Effector memory CD8-positive, alpha-beta T cell (primary cell): ENCODE measurements around the gene EPB41L1.
A peak's percentile ranks its signal among the peaks of the same experiment; 100 is the strongest.

Experiments used
- ATAC-seq: fragments of 150-1000 bp; cut with Tn5 transposase; replicated peaks from 2 replicates; pipeline ENCODE4 v1.10.0; 2021; ENCODE audit warnings: mild to moderate bottlenecking, moderate library complexity
- DNase-seq, 3 experiments: peaks; one replicate each; pipeline ENCODE4 v3.0.0; 2021
- H3K27ac Mint-ChIP-seq, 2 donors: one replicate each; pipeline ENCODE4 v1.8.0; 2022; ENCODE audit warnings: mild to moderate bottlenecking in 2 of 2, mixed read lengths in 2 of 2, moderate library complexity in 2 of 2
- H3K27me3 Mint-ChIP-seq, 2 donors: one replicate each; pipeline ENCODE4 v1.8.0; 2022; ENCODE audit warnings: mixed read lengths in 2 of 2
- H3K36me3 Mint-ChIP-seq: one replicate; pipeline ENCODE4 v1.8.0; 2022; ENCODE audit warnings: mild to moderate bottlenecking, moderate library complexity, mixed read lengths; ENCODE audit not compliant: insufficient read depth
- H3K4me1 Mint-ChIP-seq, 2 donors: one replicate each; pipeline ENCODE4 v1.8.0; 2022; ENCODE audit warnings: low read depth in 2 of 2, mixed read lengths in 2 of 2
- H3K4me3 Mint-ChIP-seq, 2 donors: one replicate each; pipeline ENCODE4 v1.8.0; 2022; ENCODE audit warnings: mild to moderate bottlenecking in 2 of 2, mixed read lengths in 2 of 2, moderate library complexity in 2 of 2
- H3K9me3 Mint-ChIP-seq, 2 donors: one replicate each; pipeline ENCODE4 v1.8.0; 2022; ENCODE audit warnings: mixed read lengths in 2 of 2

The EPB41L1 gene

GRCh38 chr20:36117638-36118037 lies 36.9 kb upstream of the EPB41L1 start:
- H3K27ac Mint-ChIP-seq, result no peak overlapping the region
- H3K4me1 Mint-ChIP-seq, result no peaks in the 10 kb centered on the region
- H3K27me3 Mint-ChIP-seq, result peaks cover 27 to 70% of the 10 kb centered on the region in 2 donors
- ATAC-seq (no peak), DNase-seq (no peak)
- H3K4me3 Mint-ChIP-seq, result no peak overlapping the region
- H3K36me3 Mint-ChIP-seq, result no peaks in the 10 kb centered on the region
- no peaks in the 10 kb centered on the region for H3K9me3 Mint-ChIP-seq

- DNase-seq (no peak), ATAC-seq (no peak)
- no peak overlapping the region for H3K4me3 Mint-ChIP-seq
- no peaks in the 10 kb centered on the region for H3K4me1 Mint-ChIP-seq
- no peaks in the 10 kb centered on the region for H3K36me3 Mint-ChIP-seq
- no peak overlapping the region for H3K27ac Mint-ChIP-seq
- H3K9me3 Mint-ChIP-seq, result no peaks in the 10 kb centered on the region
- peaks cover 20 to 67% of the 10 kb centered on the region in 2 donors for H3K27me3 Mint-ChIP-seq
These were observed 36.2 kb upstream of the EPB41L1 start for GRCh38 chr20:36118371-36118770.

GRCh38 chr20:36119537-36119936 lies 35.0 kb upstream of the EPB41L1 start:
- no peak overlapping the region for H3K4me3 Mint-ChIP-seq
- peaks cover 21 to 73% of the 10 kb centered on the region in 2 donors for H3K27me3 Mint-ChIP-seq
- DNase-seq (no peak), ATAC-seq (no peak)
- H3K36me3 Mint-ChIP-seq, result no peaks in the 10 kb centered on the region
- H3K9me3 Mint-ChIP-seq, result no peaks in the 10 kb centered on the region
- H3K27ac Mint-ChIP-seq, result no peak overlapping the region
- H3K4me1 Mint-ChIP-seq, result no peaks in the 10 kb centered on the region

- H3K4me3 Mint-ChIP-seq, result no peak overlapping the region
- no peaks in the 10 kb centered on the region for H3K36me3 Mint-ChIP-seq
- no peaks in the 10 kb centered on the region for H3K9me3 Mint-ChIP-seq
- H3K4me1 Mint-ChIP-seq, result no peaks in the 10 kb centered on the region
- ATAC-seq, result no peak
- H3K27me3 Mint-ChIP-seq, result peaks cover 16 to 69% of the 10 kb centered on the region in 2 donors
- DNase-seq, result no peak
- H3K27ac Mint-ChIP-seq, result no peak overlapping the region
These were observed 34.3 kb upstream of the EPB41L1 start for GRCh38 chr20:36120241-36120640.

- H3K4me3 Mint-ChIP-seq, result no peak overlapping the region
- H3K27ac Mint-ChIP-seq, result no peak overlapping the region
- no peaks in the 10 kb centered on the region for H3K9me3 Mint-ChIP-seq
- H3K36me3 Mint-ChIP-seq, result no peaks in the 10 kb centered on the region
- DNase-seq, result no peak
- peaks cover 0 to 3% of the 10 kb centered on the region in 2 donors for H3K4me1 Mint-ChIP-seq
- H3K27me3 Mint-ChIP-seq, result peaks cover 14 to 62% of the 10 kb centered on the region in 2 donors
- no peak for ATAC-seq
These were observed 33.5 kb upstream of the EPB41L1 start for GRCh38 chr20:36120991-36121390.

- Mint-ChIP-seq H3K4me3 (no peak overlapping the region), H3K36me3 (no peaks in the 10 kb centered on the region), H3K9me3 (no peaks in the 10 kb centered on the region), H3K4me1 (peaks cover 0 to 3% of the 10 kb centered on the region in 2 donors), H3K27ac (no peak overlapping the region), H3K27me3 (peaks cover 14 to 49% of the 10 kb centered on the region in 2 donors)
- ATAC-seq, result no peak
- DNase-seq, result no peak
These were observed 32.3 kb upstream of the EPB41L1 start for GRCh38 chr20:36121981-36122930.

- Mint-ChIP-seq H3K4me3 (no peak overlapping the region), H3K27ac (no peak overlapping the region)
These were observed 31.6 kb upstream of the EPB41L1 start for GRCh38 chr20:36122931-36123288.

GRCh38 chr20:36125097-36125496 lies 29.4 kb upstream of the EPB41L1 start:
- H3K27ac Mint-ChIP-seq, result peak overlapping the region in 1 of 2 donors; percentile 2
- ATAC-seq, result no peak
- H3K4me1 Mint-ChIP-seq, result peaks cover 0 to 3% of the 10 kb centered on the region in 2 donors
- no peaks in the 10 kb centered on the region for H3K9me3 Mint-ChIP-seq
- DNase-seq, result no peak
- H3K36me3 Mint-ChIP-seq, result no peaks in the 10 kb centered on the region
- H3K27me3 Mint-ChIP-seq, result peaks cover 19 to 36% of the 10 kb centered on the region in 2 donors
- H3K4me3 Mint-ChIP-seq, result no peak overlapping the region

More at GRCh38 chr20:36122931-36123288, 31.6 kb upstream of the EPB41L1 start:
- Mint-ChIP-seq H3K4me1 (peaks cover 0 to 3% of the 10 kb centered on the region in 2 donors), H3K27me3 (peaks cover 19 to 49% of the 10 kb centered on the region in 2 donors), H3K36me3 (no peaks in the 10 kb centered on the region), H3K9me3 (no peaks in the 10 kb centered on the region)
- ATAC-seq (no peak), DNase-seq (no peak)

GRCh38 chr20:36126836-36127527 lies 27.6 kb upstream of the EPB41L1 start:
- Mint-ChIP-seq H3K27me3 (peaks cover 17 to 32% of the 10 kb centered on the region in 2 donors), H3K4me1 (peaks cover 0 to 3% of the 10 kb centered on the region in 2 donors), H3K27ac (no peak overlapping the region), H3K4me3 (no peak overlapping the region), H3K9me3 (no peaks in the 10 kb centered on the region), H3K36me3 (no peaks in the 10 kb centered on the region)
- no peak for DNase-seq
- ATAC-seq, result no peak

- H3K4me3 Mint-ChIP-seq, result no peak overlapping the region
- no peaks in the 10 kb centered on the region for H3K9me3 Mint-ChIP-seq
- ATAC-seq, result no peak
- DNase-seq, result no peak
- H3K36me3 Mint-ChIP-seq, result no peaks in the 10 kb centered on the region
- peaks cover 0 to 3% of the 10 kb centered on the region in 2 donors for H3K4me1 Mint-ChIP-seq
- no peak overlapping the region for H3K27ac Mint-ChIP-seq
- peaks cover 17 to 25% of the 10 kb centered on the region in 2 donors for H3K27me3 Mint-ChIP-seq
These were observed 25.9 kb upstream of the EPB41L1 start for GRCh38 chr20:36128463-36129159.

- H3K36me3 Mint-ChIP-seq, result no peaks in the 10 kb centered on the region
- ATAC-seq, result no peak
- H3K4me3 Mint-ChIP-seq, result no peak overlapping the region
- H3K9me3 Mint-ChIP-seq, result no peaks in the 10 kb centered on the region
- peaks cover 14 to 20% of the 10 kb centered on the region in 2 donors for H3K27me3 Mint-ChIP-seq
- no peak overlapping the region for H3K27ac Mint-ChIP-seq
- DNase-seq, result no peak
- peaks cover 0 to 3% of the 10 kb centered on the region in 2 donors for H3K4me1 Mint-ChIP-seq
These were observed 25.4 kb upstream of the EPB41L1 start for GRCh38 chr20:36129160-36129543.

- DNase-seq (no peak), ATAC-seq (no peak)
- peaks cover 0 to 3% of the 10 kb centered on the region in 2 donors for H3K4me1 Mint-ChIP-seq
- H3K27ac Mint-ChIP-seq, result no peak overlapping the region
- H3K4me3 Mint-ChIP-seq, result no peak overlapping the region
- H3K36me3 Mint-ChIP-seq, result no peaks in the 10 kb centered on the region
- peaks cover 8 to 13% of the 10 kb centered on the region in 2 donors for H3K27me3 Mint-ChIP-seq
- no peaks in the 10 kb centered on the region for H3K9me3 Mint-ChIP-seq
These were observed 24.1 kb upstream of the EPB41L1 start for GRCh38 chr20:36130390-36130789.

GRCh38 chr20:36132802-36133211 lies 21.7 kb upstream of the EPB41L1 start:
- H3K4me1 Mint-ChIP-seq, result no peaks in the 10 kb centered on the region
- H3K27ac Mint-ChIP-seq, result no peak overlapping the region
- DNase-seq (no peak), ATAC-seq (no peak)
- H3K36me3 Mint-ChIP-seq, result no peaks in the 10 kb centered on the region
- H3K27me3 Mint-ChIP-seq, result peaks cover 5 to 8% of the 10 kb centered on the region in 2 donors
- H3K9me3 Mint-ChIP-seq, result no peaks in the 10 kb centered on the region
- H3K4me3 Mint-ChIP-seq, result no peak overlapping the region
